ENCODE results near the gene TNIP1.

TNIP1 gene

GRCh38 chr5:151081431-151082281 is 822 bp upstream of the TNIP1 start:
- no peak for DNase-seq

GRCh38 chr5:151079838-151080612 is 809 bp downstream of the TNIP1 start:
- no peak for DNase-seq

GRCh38 chr5:151078490-151079262 is 2.2 kb downstream of the TNIP1 start:
- no peak for DNase-seq

GRCh38 chr5:151077967-151078366 is 2.9 kb downstream of the TNIP1 start:
- no peak for DNase-seq

- no peak for DNase-seq
These were observed 3.4 kb downstream of the TNIP1 start for GRCh38 chr5:151077419-151077818.

GRCh38 chr5:151076616-151077015 is 4.2 kb downstream of the TNIP1 start:
- DNase-seq, result no peak

- DNase-seq, result no peak
These were observed 5.0 kb downstream of the TNIP1 start for GRCh38 chr5:151075698-151076331.

GRCh38 chr5:151074557-151074956 is 6.3 kb downstream of the TNIP1 start:
- DNase-seq, result no peak

- no peak for DNase-seq
These were observed 7.6 kb downstream of the TNIP1 start for GRCh38 chr5:151073280-151073679.

- DNase-seq, result no peak
These were observed 8.2 kb downstream of the TNIP1 start for GRCh38 chr5:151072630-151073025.

GRCh38 chr5:151071848-151072629 is 8.8 kb downstream of the TNIP1 start:
- DNase-seq, result no peak

- DNase-seq, result no peak
These were observed 9.8 kb downstream of the TNIP1 start for GRCh38 chr5:151071021-151071420.

- no peak for DNase-seq
These were observed 10.4 kb downstream of the TNIP1 start for GRCh38 chr5:151070449-151070848.

- no peak for DNase-seq
These were observed 12.2 kb downstream of the TNIP1 start for GRCh38 chr5:151068433-151069197.

GRCh38 chr5:151067632-151068432 is 13.0 kb downstream of the TNIP1 start:
- DNase-seq, result no peak

- no peak for DNase-seq
These were observed 13.9 kb downstream of the TNIP1 start for GRCh38 chr5:151066920-151067319.

GRCh38 chr5:151065609-151066008 is 15.2 kb downstream of the TNIP1 start:
- no peak for DNase-seq

GRCh38 chr5:151064916-151065499 is 15.8 kb downstream of the TNIP1 start:
- no peak for DNase-seq

GRCh38 chr5:151063142-151063989 is 17.5 kb downstream of the TNIP1 start:
- peak; percentile 41 for DNase-seq

Data from amniotic stem cell (primary cell).